Measurements from ENCODE around the gene GAS2. TPM values are rescaled to one million over a fixed set of nuclear protein-coding genes. Genes with fewer than 3 reads are reported as not detected.

GAS2 gene
- total RNA-seq, 4 donors from 2014 or later, result 0.54 to 2.1 (median 1.2) TPM

DNA sequence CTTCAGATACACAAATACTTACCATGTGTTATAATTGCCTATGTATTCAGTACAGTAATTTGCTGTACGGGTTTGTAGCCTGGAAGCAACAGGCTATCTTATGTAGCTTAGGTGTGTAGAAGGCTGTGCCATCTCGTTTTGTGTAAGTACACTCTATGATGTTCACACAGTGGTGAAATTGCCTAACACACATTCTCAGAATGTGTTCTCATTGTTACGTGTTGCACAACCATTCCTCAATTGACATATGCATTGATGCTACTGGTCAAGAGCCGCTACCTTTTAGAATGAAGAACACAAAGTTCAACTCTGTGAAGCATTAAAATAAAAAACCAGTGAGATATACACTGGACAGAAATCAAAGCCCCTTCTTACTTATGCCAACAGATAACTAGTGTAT lies 136.4 kb downstream of the GAS2 start:
- no peak for DNase-seq (ENCODE audit: low spot score in 2 of 2)
- 80% methylated on average over 4 of the region's 4 CpGs for WGBS, 2 donors
- no peak overlapping the region for H3K4me3 ChIP-seq (ENCODE audit: low read depth, poor library complexity, severe bottlenecking)
- intact Hi-C loops (cut with DNase I; ENCODE audit: low total_unique reads), result no loop called here
- TF ChIP-seq POLR2A (IDR thresholded peaks at IDR 0.05), result no peak

DNA sequence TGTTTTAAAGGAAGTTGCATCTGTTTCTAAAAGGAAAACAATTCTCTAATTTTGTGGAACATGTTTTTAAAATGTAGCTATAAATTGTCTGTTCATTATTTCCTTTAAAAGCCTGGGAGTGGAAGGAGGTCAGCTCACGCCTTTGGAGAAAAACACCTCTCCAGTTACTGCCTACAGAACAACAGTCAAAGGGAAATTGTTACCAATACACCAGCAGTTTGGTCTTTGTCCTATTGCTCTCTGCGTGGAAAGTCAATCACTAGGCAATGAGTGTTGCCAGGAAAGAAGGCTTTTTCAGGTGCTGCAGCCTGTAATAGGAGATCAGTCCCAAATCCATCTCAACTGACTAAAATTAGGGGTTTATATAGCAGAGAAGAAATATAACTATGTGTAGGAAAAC lies 141.0 kb downstream of the GAS2 start:
- TF ChIP-seq, protein P1, sequence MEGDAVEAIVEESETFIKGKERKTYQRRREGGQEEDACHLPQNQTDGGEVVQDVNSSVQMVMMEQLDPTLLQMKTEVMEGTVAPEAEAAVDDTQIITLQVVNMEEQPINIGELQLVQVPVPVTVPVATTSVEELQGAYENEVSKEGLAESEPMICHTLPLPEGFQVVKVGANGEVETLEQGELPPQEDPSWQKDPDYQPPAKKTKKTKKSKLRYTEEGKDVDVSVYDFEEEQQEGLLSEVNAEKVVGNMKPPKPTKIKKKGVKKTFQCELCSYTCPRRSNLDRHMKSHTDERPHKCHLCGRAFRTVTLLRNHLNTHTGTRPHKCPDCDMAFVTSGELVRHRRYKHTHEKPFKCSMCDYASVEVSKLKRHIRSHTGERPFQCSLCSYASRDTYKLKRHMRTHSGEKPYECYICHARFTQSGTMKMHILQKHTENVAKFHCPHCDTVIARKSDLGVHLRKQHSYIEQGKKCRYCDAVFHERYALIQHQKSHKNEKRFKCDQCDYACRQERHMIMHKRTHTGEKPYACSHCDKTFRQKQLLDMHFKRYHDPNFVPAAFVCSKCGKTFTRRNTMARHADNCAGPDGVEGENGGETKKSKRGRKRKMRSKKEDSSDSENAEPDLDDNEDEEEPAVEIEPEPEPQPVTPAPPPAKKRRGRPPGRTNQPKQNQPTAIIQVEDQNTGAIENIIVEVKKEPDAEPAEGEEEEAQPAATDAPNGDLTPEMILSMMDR (IDR thresholded peaks at IDR 0.05), result no peak
- no peak for TF ChIP-seq POLR2A (IDR thresholded peaks at IDR 0.05)
- no peak overlapping the region for H3K4me3 ChIP-seq (ENCODE audit: low read depth, poor library complexity, severe bottlenecking)
- no peak for DNase-seq (ENCODE audit: low spot score in 2 of 2)
- intact Hi-C loops (cut with DNase I; ENCODE audit: low total_unique reads), result no loop called here
- 63 to 80% methylated on average over 2 of the region's 2 CpGs for WGBS, 2 donors

DNA sequence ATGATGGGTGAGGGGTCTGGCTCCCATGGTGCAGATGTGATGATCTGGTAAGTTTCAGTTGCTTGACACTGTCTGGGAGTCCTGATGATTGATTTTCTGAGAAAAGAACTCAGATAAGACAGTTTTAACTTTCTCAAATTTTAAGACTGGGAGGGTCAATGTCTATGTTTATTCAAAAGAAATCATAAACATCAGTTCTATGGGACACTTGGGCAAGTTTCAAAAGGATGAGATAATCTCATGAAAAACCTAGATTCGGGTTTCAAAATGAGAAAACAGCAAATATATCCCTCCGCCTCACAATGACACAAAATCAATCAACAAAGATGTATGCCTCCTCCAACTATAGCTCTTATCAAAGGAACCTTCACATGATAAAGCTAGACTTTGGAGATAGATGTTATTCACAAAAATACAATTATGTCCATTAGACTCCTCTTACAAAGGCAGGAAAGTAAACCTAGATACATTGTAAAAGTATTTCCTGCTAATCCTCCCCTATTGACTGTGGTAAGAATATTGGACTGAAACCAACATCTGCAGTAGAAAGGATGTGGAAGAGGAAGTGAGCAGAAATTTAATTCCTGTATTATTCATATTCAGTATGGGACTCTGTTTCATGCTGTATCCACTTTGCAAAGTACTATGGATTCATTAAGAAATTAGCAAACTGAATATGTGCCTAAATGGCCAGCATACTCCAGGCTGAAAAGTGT lies 141.6 kb downstream of the GAS2 start:
- no peak for TF ChIP-seq POLR2A (IDR thresholded peaks at IDR 0.05)
- TF ChIP-seq, protein P1 (IDR thresholded peaks at IDR 0.05), result no peak
- intact Hi-C loops (cut with DNase I; ENCODE audit: low total_unique reads), result no loop called here
- no peak for DNase-seq (ENCODE audit: low spot score in 2 of 2)
- H3K4me3 ChIP-seq (ENCODE audit: low read depth, poor library complexity, severe bottlenecking), result no peak overlapping the region
- 81 to 85% methylated on average over 2 of the region's 2 CpGs for WGBS, 2 donors

DNA sequence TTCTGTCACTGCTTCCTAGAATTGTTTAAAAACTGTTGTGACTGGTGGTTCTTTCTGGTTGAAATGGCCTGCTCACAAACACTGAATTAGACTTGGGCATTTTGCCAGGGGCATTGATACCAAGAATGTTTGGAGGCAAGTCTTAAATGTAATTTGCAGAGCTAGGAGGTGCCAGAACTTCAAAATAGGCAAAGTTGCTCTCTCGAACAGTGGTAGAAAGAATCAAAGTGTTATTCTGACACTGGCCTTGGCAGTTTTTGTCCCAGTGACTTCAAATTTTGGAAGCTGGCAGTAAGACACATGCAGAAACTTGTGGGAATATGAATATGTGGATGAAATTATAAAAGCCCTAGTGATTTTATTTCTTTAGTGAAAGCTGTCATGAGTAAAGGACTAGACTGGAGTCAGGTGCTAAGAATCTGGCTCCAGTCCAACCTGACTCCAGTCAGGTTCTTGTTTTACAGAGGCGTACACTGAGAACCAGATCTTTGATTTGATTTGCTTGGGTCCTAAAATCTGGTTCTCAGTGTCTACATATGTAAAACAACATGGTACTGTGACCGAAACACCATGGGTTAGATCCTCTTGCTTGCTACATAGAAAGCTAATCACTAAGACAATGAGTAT lies 142.3 kb downstream of the GAS2 start:
- no peak overlapping the region for H3K4me3 ChIP-seq (ENCODE audit: low read depth, poor library complexity, severe bottlenecking)
- WGBS, 2 donors, result 62 to 64% methylated on average over 3 of the region's 3 CpGs
- DNase-seq (ENCODE audit: low spot score in 2 of 2), result no peak
- TF ChIP-seq, protein P1 (IDR thresholded peaks at IDR 0.05), result no peak
- TF ChIP-seq POLR2A (IDR thresholded peaks at IDR 0.05), result no peak
- intact Hi-C loops (cut with DNase I; ENCODE audit: low total_unique reads), result no loop called here

DNA sequence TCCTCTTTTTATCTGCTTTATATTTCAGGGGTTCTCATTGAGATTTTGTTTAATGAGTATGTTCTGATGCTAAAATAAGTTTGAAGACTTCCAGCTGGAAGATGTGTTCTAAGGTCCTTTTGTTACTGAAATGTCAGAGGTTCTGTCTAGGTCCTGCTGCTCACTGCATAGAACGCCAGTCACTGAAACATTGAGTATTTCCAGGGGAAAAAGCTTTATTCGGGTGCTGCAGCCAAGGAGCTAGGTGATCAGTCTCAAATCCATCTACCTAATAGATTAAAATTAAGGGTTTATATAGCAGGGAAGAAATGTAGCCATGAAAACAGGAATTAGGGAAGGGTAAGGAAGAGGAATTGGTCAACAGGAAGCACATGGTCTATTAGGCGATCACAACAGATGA lies 143.5 kb downstream of the GAS2 start:
- intact Hi-C loops (cut with DNase I; ENCODE audit: low total_unique reads), result no loop called here
- H3K4me3 ChIP-seq (ENCODE audit: low read depth, poor library complexity, severe bottlenecking), result no peak overlapping the region
- no peak for DNase-seq (ENCODE audit: low spot score in 2 of 2)
- TF ChIP-seq POLR2A (IDR thresholded peaks at IDR 0.05), result no peak
- TF ChIP-seq, protein P1 (IDR thresholded peaks at IDR 0.05), result no peak
- 84 to 92% methylated on average over 3 of the region's 3 CpGs for whole genome bisulfite sequencing, 2 donors

DNA sequence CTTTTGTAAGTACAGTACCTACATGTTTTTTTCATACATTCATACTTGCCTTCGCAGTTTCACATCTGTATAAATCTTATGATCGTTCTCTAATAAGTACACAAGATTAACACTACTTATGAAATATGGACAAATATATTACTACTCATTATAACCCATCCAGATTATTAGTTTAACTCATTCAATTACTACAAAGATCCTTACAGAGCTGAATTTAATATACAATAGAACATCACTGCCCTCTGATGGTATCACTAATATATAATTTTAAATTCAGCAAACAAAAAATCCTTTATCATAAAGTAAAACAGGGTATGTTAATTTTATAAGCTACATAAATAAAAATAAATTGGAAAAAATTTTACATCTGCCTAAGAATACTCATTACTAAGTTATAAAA lies 155.8 kb downstream of the GAS2 start:
- WGBS, 2 donors, result 92 to 94% methylated on average over 2 of the region's 2 CpGs
- DNase-seq (ENCODE audit: low spot score in 2 of 2), result no peak
- no peak overlapping the region for H3K4me3 ChIP-seq (ENCODE audit: low read depth, poor library complexity, severe bottlenecking)
- intact Hi-C loops (cut with DNase I; ENCODE audit: low total_unique reads), result no loop called here
- TF ChIP-seq, protein P1 (IDR thresholded peaks at IDR 0.05), result no peak
- no peak for TF ChIP-seq POLR2A (IDR thresholded peaks at IDR 0.05)
